Retinal pigment epithelial cell (primary cell): ENCODE data around the gene RAB26.
A peak's percentile ranks its signal among the peaks of the same experiment; 100 is the strongest.
"Not testable (repeated sequence)": the region's sequence is repeated elsewhere in the genome, so short reads cannot be mapped to it uniquely, and the experiment has no call there.

Experiments
- DNase-seq: peaks from one replicate; pipeline ENCODE4 v3.0.0-alpha.2; 2010; ENCODE audit warnings: low read depth
- H3K4me3 ChIP-seq: 2 replicates; pipeline ENCODE4 v1.5.1; 2011; ENCODE audit warnings: mild to moderate bottlenecking, low read length, control low read depth, moderate library complexity
- TF ChIP-seq, protein P1 (sequence below): conservative IDR thresholded peaks from 2 replicates; pipeline ENCODE4 v1.5.1; 2011; ENCODE audit warnings: low read depth, low read length, control low read depth, inconsistent platforms

Gene RAB26

DNA sequence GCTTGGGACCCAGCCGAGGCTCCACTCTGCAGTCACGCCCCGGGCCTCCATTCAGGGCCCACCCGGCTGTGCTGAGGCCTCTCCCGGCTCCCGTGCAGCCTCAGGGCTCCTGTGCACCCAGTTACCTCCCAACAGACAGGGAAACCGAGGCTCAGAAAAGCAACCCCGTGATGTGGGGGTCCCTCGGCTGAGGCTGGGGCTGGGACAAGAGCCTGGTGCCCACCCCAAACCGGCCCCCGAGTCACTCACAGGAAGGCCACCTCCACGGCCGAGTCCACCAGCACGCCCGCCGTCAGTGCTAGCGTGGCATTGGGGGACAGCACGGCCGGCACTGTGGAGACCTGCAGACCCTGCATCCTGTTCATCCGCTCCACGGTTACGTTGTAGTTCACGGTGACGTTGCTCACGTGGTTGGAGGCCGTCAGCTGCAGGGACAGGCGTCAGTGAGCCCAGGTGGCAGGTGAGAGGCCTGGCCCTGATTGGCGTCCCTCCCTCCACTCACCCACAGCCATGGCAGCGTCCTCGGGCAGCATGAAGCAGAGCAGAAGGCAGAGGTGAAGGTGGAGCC is 35.8 kb upstream of the RAB26 start:
- H3K4me3 ChIP-seq, DNase-seq: not testable (repeated sequence)

DNA sequence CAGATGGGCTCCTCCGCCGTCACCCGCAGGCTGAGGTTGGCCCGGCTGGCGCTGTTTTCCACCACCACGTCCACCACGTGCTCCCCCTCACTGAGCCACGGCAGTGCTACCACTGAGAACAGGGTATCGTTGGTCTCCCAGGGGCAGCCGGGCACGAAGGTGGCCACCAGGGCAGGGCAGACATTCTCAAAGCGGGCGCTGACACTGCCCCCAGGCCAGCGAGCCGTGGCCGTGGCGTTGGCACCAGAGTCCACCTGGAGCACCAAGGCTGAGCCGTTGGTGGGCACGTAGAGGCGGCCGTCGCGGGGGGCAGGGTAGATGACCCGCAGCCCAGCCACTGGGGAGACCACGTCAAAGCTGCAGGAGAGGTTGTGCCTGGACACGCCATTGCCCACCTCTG is 34.2 kb upstream of the RAB26 start:
- not testable (repeated sequence) for H3K4me3 ChIP-seq, DNase-seq

DNA sequence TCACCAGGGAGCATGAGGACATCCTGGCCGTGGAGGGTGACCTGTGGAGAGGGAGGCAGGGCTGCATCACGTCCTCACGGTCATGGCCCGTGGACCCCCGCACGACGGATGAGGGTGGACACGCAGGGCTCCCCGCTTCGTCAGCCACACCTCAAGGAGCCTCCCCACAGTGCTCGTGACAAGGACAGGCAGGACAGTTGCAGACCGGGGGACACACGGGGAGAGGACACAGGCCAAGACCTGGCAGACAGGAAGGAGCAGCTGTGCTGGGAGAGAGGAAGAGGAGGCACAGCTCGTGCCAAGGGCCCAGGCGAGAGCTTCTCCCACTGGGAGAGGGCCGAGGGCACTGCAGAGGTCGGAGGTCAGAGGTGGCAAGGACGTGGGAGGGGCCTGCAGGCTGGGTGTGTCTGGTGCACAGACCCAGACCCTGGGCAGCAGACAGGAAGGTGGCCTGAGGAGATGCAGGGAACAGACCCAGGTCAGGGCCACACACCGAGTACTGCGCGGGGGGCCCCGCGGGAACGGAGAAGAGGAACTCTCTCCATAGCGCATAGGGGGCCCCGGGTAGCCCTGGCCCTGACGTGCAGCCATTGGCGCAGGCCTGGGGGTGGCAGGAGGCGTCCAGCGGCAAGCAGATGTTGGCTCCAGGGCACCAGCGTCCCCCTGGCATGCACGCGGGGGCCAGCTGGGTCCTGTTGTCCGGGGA is 33.4 kb upstream of the RAB26 start:
- DNase-seq, H3K4me3 ChIP-seq: not testable (repeated sequence)

DNA sequence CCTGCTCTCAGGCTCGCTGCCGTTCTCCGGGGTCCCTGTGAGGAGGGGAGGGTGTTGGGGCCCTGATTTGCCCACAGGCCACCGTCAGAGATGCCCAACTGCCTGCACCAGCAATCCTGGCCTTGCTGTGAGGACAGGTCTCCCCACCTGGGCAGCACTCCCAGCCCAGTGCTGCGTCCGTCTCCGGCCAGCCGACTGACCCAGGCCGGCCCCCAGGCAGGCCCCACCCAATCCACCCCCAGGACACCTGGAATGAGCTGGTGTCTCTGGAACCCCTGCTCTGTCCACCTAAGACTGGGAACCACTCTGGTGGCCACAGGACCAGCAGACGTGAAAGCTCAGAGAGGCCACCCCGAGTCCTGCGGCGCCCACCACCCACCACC is 32.8 kb upstream of the RAB26 start:
- DNase-seq: no peak
- TF ChIP-seq, protein P1, sequence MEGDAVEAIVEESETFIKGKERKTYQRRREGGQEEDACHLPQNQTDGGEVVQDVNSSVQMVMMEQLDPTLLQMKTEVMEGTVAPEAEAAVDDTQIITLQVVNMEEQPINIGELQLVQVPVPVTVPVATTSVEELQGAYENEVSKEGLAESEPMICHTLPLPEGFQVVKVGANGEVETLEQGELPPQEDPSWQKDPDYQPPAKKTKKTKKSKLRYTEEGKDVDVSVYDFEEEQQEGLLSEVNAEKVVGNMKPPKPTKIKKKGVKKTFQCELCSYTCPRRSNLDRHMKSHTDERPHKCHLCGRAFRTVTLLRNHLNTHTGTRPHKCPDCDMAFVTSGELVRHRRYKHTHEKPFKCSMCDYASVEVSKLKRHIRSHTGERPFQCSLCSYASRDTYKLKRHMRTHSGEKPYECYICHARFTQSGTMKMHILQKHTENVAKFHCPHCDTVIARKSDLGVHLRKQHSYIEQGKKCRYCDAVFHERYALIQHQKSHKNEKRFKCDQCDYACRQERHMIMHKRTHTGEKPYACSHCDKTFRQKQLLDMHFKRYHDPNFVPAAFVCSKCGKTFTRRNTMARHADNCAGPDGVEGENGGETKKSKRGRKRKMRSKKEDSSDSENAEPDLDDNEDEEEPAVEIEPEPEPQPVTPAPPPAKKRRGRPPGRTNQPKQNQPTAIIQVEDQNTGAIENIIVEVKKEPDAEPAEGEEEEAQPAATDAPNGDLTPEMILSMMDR: no peak
- no peak overlapping the region for H3K4me3 ChIP-seq

DNA sequence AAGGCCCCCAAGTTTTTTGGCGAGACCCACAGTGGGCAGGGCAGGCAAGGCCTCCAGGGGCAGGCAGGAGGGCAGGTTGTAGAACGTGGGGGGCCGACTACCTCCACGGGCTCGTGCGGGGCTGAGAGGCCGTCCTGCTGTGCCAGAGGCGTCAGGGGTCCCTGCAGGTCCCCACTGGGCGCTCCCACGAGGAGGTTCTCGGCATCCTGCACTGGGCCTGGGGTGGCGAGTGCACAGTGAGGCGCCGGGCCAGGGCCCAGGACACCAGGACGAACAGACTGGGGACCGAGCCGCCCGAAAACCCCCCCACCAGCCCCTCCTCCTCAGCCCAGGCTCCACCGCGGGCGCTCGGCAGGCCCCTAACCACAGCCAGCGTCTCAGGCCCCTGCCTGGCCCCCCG is 32.0 kb upstream of the RAB26 start:
- DNase-seq, H3K4me3 ChIP-seq: not testable (repeated sequence)

DNA sequence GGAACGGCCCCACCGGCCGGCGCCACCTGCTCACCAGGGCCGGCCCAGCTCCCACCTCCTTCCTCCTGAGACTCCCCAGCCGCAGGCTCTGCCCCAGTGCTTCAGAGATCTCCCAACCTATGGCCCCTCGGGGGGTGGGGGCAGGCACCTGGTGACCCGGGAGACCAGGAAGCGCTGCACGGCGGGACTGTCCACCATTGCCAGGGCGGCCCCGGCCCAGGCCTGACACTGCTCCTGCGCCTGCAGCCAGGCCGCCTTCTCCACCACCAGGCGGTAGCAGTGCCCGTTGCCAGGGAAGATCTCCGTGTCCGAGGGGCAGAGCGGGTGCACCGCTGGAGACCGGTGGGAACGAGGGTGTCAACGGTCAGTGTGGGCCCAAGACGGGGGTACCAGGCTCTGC is 31.1 kb upstream of the RAB26 start:
- H3K4me3 ChIP-seq, DNase-seq: not testable (repeated sequence)

DNA sequence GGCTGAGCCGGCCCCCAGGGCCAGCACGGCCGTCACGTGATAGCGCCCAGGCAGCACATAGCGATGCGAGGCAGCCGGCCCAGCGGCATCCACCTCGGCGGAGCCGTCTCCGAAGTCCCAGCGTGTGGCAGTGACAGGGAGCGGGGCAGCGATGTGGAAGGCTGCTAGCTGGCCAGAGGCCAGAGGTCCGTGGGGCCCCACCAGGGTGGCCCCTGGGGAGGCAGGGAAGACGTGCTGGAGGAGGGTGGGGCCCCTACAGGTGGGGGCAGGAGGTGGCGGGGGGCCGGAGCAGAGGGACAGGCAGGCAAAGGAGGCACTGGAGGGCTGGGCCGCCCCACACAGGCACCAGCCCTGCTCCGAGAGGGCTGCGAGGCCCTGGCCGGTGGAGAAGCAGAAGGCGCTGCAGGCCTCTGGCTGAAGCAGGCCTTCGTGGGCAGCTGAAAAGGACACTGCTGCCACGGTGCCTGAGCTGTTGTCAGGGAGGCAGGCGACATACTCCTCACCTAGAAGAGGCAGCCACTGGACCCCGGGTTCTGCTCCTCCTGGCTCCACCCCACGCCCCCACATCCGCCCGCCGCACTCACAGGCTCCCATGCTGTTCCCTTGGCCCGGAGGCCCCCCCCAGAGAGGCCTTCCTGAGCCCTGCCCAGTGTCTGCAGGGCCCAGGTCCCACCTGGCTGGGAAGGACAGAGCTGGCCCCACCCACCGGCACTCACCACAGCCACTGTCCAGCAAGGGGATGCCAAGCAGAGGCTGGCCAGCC is 30.3 kb upstream of the RAB26 start:
- DNase-seq, H3K4me3 ChIP-seq: not testable (repeated sequence)

DNA sequence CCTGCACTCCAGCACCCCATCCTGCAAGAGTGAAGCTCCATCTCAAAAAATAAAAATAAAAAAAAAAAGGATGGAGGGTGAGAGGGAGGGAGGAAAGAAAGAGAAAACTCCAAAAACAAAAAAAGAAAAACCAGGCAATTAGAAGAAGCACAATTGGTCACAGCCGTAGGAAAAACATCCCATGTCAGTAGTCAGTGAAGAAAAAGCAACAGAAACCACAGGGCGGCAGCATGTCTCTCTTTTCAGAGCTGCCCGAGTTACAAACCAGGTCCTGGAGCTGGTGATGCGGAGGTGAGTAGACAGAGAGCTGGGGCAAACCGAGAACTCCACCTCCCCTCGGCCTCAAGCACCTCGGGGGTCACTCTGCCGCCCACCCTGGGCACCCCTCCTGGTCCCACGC is 27.1 kb upstream of the RAB26 start:
- TF ChIP-seq, protein P1: peak; percentile 27
- DNase-seq, H3K4me3 ChIP-seq: not testable (repeated sequence)

DNA sequence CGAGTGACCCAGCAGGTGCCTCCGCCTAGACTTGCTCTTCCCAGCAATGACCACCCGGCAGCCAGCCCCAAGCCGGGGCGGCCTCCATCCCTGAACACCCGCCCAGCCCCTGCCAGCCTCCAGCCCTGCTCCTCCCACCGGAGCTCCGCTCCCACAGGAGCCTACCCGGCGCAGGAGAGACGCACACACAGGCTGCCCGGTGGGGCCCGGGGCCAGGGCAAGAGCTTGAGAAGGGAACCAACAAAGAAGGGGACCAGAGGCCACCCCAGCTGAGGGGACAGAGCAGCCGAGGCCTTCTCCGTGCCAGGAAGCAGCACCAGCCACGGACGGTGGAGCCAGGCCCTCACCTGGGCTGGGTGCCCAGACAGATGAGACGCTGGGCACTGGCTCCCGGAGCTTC is 26.6 kb upstream of the RAB26 start:
- no peak for DNase-seq
- H3K4me3 ChIP-seq: no peak overlapping the region

DNA sequence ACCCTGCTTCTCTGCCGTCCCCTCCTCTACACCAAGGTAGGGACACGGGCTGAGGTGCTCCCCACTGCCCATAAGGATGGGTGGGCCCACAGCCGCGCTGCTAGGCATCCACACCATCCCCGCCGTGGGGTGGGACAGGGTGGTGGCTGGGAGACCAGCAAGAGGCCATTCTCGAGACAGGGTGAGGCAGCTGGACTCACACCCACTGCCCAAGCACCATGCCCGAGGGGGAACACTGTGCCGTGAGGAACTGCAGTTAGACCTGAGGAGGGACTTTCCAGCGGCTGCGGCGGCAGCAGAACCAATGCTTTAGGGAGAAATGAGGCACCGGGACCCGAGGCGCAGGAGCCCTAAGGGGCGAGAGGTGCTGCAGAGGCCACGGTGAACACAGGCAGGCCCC is 26.0 kb upstream of the RAB26 start:
- TF ChIP-seq, protein P1: no peak
- H3K4me3 ChIP-seq: no peak overlapping the region
- no peak for DNase-seq

More for the DNA sequence above, 26.6 kb upstream of the RAB26 start:
- TF ChIP-seq, protein P1: no peak

DNA sequence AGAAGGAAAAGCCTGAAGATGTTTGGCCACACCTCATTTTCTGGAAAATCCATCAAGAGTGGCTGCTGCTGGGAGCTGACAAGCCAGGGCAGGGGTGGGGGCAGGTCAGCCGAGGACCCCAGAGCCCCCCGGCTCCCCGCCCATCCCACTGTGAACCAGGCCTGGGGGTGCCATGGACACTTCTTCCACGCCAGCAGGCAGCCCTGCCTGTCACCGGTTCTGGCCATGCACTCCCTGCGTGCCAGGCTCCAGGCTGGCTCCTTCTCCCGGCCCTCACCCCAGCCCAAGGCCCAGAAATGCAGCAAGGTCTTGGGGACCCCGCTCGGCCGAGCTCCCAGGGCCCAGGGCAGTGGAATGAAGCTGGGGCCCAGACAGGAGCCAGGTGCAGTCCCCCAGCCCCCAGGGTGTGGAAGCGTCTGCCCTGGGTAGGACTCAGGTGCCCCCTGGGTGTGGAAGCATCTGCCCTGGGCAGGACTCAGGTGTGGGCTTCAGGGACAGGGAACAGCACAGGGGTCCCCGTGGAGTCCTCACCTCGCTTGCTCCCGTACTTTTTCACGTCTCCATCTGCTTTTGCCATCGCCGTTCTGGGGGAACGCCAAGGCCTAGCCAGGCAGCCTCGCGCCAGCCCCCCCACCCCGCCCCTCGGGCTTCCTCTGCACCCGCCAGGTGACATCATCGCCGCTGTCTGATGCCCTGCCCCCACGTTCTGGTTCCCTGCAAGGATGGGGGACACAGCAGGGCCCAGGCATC is 25.3 kb upstream of the RAB26 start:
- DNase-seq: not testable (repeated sequence)

DNA sequence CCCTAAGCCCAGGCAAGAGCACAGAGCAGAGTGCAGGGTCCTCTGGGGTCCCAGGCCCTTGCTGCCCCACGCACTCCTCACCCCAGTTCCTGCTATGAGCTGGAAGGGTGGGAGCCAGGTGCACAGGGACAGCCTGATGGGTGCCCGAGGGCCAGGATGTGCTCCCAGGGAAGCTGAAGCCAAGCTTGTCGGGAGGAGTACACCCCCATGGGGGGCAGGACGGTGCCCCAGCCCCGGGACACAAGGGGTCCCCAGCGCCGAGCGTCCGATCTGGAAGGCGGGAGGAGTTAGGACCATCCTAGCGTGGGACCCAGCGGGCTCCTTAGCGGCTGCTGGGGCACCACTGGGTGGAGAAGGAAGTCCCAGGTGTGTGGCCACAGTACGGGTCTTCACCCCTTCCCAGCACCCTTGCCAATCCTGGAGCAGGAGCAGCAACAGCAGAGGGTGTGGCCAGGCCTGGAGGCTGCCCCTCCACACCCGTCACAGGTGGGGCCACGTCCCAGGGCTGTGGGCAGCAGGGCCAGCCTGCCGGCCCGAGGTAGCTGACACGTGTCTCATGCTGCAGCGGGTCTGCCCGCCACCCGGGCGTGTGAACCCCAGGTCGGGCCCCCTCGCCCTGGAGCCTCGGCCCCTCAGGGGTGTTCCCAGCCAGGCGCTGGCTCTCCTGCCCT is 24.6 kb upstream of the RAB26 start:
- not testable (repeated sequence) for DNase-seq, H3K4me3 ChIP-seq

More for the DNA sequence above, 25.3 kb upstream of the RAB26 start:
- H3K4me3 ChIP-seq: not testable (repeated sequence)

DNA sequence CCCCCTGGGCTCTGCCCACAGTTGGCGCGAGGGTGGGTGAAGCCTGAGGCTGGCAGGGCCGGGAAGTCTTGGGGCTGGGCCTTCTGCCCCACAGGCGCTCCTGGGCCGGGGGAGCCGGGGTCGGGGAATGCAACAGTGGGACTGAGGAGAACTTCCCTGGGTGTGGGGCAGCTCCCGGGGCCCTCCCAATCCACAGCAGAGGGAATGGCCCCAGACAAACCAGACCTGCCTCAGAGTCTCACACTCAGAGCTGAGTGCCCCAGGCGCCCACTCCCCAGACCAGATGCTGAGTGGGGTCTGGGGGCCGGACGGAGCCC is 24.1 kb upstream of the RAB26 start:
- not testable (repeated sequence) for DNase-seq, H3K4me3 ChIP-seq
